Trophoblast cell (in vitro differentiated cells and primary cell): ENCODE results near the gene PPP1R36.

Experiments
- DNase-seq, 2 donors: peaks; one replicate each; pipeline ENCODE4 v3.0.0-alpha.2; 2016
- H2AFZ ChIP-seq: 2 replicates; pipeline ENCODE4 v1.6.1; 2013; ENCODE audit warnings: low read length, moderate library complexity, mild to moderate bottlenecking; ENCODE audit not compliant: insufficient read depth, poor library complexity
- H2AK5ac ChIP-seq: 2 replicates; pipeline ENCODE4 v1.6.1; 2013; ENCODE audit warnings: mild to moderate bottlenecking, low read length
- H2BK120ac ChIP-seq: 2 replicates; pipeline ENCODE4 v1.6.1; 2013; ENCODE audit warnings: low read length, mild to moderate bottlenecking, moderate library complexity; ENCODE audit not compliant: insufficient read depth, poor library complexity
- H2BK12ac ChIP-seq: 2 replicates; pipeline ENCODE4 v1.6.1; 2013; ENCODE audit warnings: mild to moderate bottlenecking, low read length, moderate library complexity
- H2BK5ac ChIP-seq: 2 replicates; pipeline ENCODE4 v1.6.1; 2013; ENCODE audit warnings: low read length, low read depth, moderate library complexity, mild to moderate bottlenecking; ENCODE audit not compliant: poor library complexity
- H3K14ac ChIP-seq: 2 replicates; pipeline ENCODE4 v1.6.1; 2013; ENCODE audit warnings: mild to moderate bottlenecking, low read length
- H3K18ac ChIP-seq: 2 replicates; pipeline ENCODE4 v1.6.1; 2013; ENCODE audit warnings: mild to moderate bottlenecking, low read length
- H3K23ac ChIP-seq: 2 replicates; pipeline ENCODE4 v1.6.1; 2013; ENCODE audit warnings: low read length
- H3K27ac ChIP-seq: 2 replicates; pipeline ENCODE4 v1.5.1; 2013; ENCODE audit warnings: low read depth, mild to moderate bottlenecking, inconsistent platforms, low read length, moderate library complexity
- H3K27me3 ChIP-seq: 2 replicates; pipeline ENCODE4 v1.6.1; 2013; ENCODE audit warnings: inconsistent platforms, mild to moderate bottlenecking, low read length, moderate library complexity; ENCODE audit not compliant: insufficient read depth
- H3K36me3 ChIP-seq, 2 experiments: 1 replicate in 1 of 2; 2 replicates in 1 of 2; pipeline ENCODE4 v1.6.1; 2013; ENCODE audit warnings: low read length in 2 of 2, mild to moderate bottlenecking in 2 of 2, moderate library complexity in 1 of 2; ENCODE audit not compliant: insufficient read depth in 2 of 2, control insufficient read depth in 1 of 2
- H3K4ac ChIP-seq: 2 replicates; pipeline ENCODE4 v1.6.1; 2013; ENCODE audit warnings: low read depth, mild to moderate bottlenecking, low read length, moderate library complexity
- H3K4me1 ChIP-seq, 2 experiments: 1 replicate in 1 of 2; 2 replicates in 1 of 2; pipeline ENCODE4 v1.6.1; 2013; ENCODE audit warnings: low read length in 2 of 2, mild to moderate bottlenecking in 2 of 2, moderate library complexity in 1 of 2; ENCODE audit not compliant: insufficient read depth in 2 of 2, control insufficient read depth in 1 of 2
- H3K4me2 ChIP-seq: 2 replicates; pipeline ENCODE4 v1.6.1; 2013; ENCODE audit warnings: inconsistent platforms, mild to moderate bottlenecking, low read length, moderate library complexity
- H3K4me3 ChIP-seq: 2 replicates; pipeline ENCODE4 v1.5.1; 2013; ENCODE audit warnings: mild to moderate bottlenecking, low read depth, low read length, inconsistent platforms
- H3K79me1 ChIP-seq: one replicate; pipeline ENCODE4 v1.6.1; 2013; ENCODE audit warnings: low read length
- H3K79me2 ChIP-seq: 2 replicates; pipeline ENCODE4 v1.6.1; 2013; ENCODE audit warnings: low read length, mild to moderate bottlenecking; ENCODE audit not compliant: control insufficient read depth, insufficient read depth, poor library complexity
- H3K9ac ChIP-seq: 2 replicates; pipeline ENCODE4 v1.6.1; 2013; ENCODE audit warnings: mild to moderate bottlenecking, low read length
- H3K9me3 ChIP-seq: 2 replicates; pipeline ENCODE4 v1.6.1; 2013; ENCODE audit warnings: low read depth, mild to moderate bottlenecking, control low read depth, inconsistent platforms, low read length; ENCODE audit not compliant: insufficient read depth
- H4K12ac ChIP-seq: 2 replicates; pipeline ENCODE4 v1.6.1; 2013; ENCODE audit warnings: low read depth, mild to moderate bottlenecking, low read length, moderate library complexity
- H4K8ac ChIP-seq: 2 replicates; pipeline ENCODE4 v1.6.1; 2013; ENCODE audit warnings: low read depth, mild to moderate bottlenecking, low read length, moderate library complexity
- H4K91ac ChIP-seq: one replicate; pipeline ENCODE4 v1.6.1; 2013; ENCODE audit warnings: low read depth, mild to moderate bottlenecking, low read length, moderate library complexity
- WGBS: extraction: QIAGEN DNeasy Blood & Tissue Kit; methylation state at CpG from one replicate; pipeline ENCODE4 v1.1.7; 2013; ENCODE audit warnings: missing lambda C conversion rate; ENCODE audit not compliant: insufficient read length, insufficient coverage; ENCODE audit errors: extremely low coverage; 5-methylcytosine and 5-hydroxymethylcytosine counted together

Gene PPP1R36

GRCh38 chr14:64504897-64505794 lies 44.6 kb upstream of the PPP1R36 start:
- Histone ChIP-seq H2BK5ac (peak overlapping the region; percentile 98), H4K91ac (peak overlapping the region; percentile 100), H3K4me2 (peak overlapping the region; percentile 99), H3K27me3 (no peaks in the 10 kb centered on the region), H3K9ac (peak overlapping the region; percentile 100), H3K27ac (peak overlapping the region; percentile 100), H3K79me1 (peaks cover 35% of the 10 kb centered on the region), H4K12ac (peak overlapping the region; percentile 97), H3K4me3 (peak overlapping the region; percentile 93), H3K79me2 (peaks cover 37% of the 10 kb centered on the region), H4K8ac (peak overlapping the region; percentile 95), H2AFZ (peak overlapping the region; percentile 82), H2BK120ac (peak overlapping the region; percentile 45), H2BK12ac (peak overlapping the region; percentile 55), H2AK5ac (peak overlapping the region; percentile 98), H3K18ac (peak overlapping the region; percentile 92), H3K4ac (peak overlapping the region; percentile 97), H3K4me1 (peaks cover 13 to 15% of the 10 kb centered on the region in 2 experiments), H3K9me3 (no peaks in the 10 kb centered on the region), H3K23ac (peak overlapping the region; percentile 37), H3K14ac (peak overlapping the region; percentile 98), H3K36me3 (no peaks in the 10 kb centered on the region)
- peak; percentile 83 to 87 for DNase-seq
- WGBS, result no CpG with 5 or more reads among the region's 68 CpGs

- peak overlapping the region; percentile 13 for H3K4ac ChIP-seq
- WGBS, result no CpG with 5 or more reads among the region's 3 CpGs
- peak overlapping the region; percentile 45 for H3K4me2 ChIP-seq
- no peak overlapping the region for H2BK120ac ChIP-seq
- H3K4me1 ChIP-seq, result peaks cover 10 to 15% of the 10 kb centered on the region in 2 experiments
- no peak overlapping the region for H3K9ac ChIP-seq
- no peak overlapping the region for H3K27ac ChIP-seq
- H3K14ac ChIP-seq, result no peak overlapping the region
- no peak overlapping the region for H2BK5ac ChIP-seq
- DNase-seq, result no peak
- no peaks in the 10 kb centered on the region for H3K27me3 ChIP-seq
- peaks cover 0 to 3% of the 10 kb centered on the region in 2 experiments for H3K36me3 ChIP-seq
- no peak overlapping the region for H2BK12ac ChIP-seq
- no peak overlapping the region for H4K91ac ChIP-seq
- H3K9me3 ChIP-seq, result no peaks in the 10 kb centered on the region
- no peak overlapping the region for H3K18ac ChIP-seq
- peaks cover 35% of the 10 kb centered on the region for H3K79me1 ChIP-seq
- peaks cover 41% of the 10 kb centered on the region for H3K79me2 ChIP-seq
- no peak overlapping the region for H4K12ac ChIP-seq
- no peak overlapping the region for H4K8ac ChIP-seq
- H3K23ac ChIP-seq, result no peak overlapping the region
- H2AK5ac ChIP-seq, result no peak overlapping the region
- no peak overlapping the region for H2AFZ ChIP-seq
- no peak overlapping the region for H3K4me3 ChIP-seq
These were observed 43.0 kb upstream of the PPP1R36 start for GRCh38 chr14:64506721-64507120.

GRCh38 chr14:64507376-64508156 lies 42.2 kb upstream of the PPP1R36 start:
- Histone ChIP-seq H3K9me3 (no peaks in the 10 kb centered on the region), H3K79me2 (peaks cover 40% of the 10 kb centered on the region), H4K12ac (no peak overlapping the region), H2AFZ (no peak overlapping the region), H2AK5ac (no peak overlapping the region), H2BK12ac (no peak overlapping the region), H3K23ac (no peak overlapping the region), H3K79me1 (peaks cover 32% of the 10 kb centered on the region), H4K91ac (no peak overlapping the region), H3K18ac (no peak overlapping the region), H3K4me1 (peaks cover 9 to 10% of the 10 kb centered on the region in 2 experiments), H3K27ac (no peak overlapping the region), H3K9ac (no peak overlapping the region), H4K8ac (no peak overlapping the region), H3K4me3 (no peak overlapping the region), H3K14ac (no peak overlapping the region), H2BK5ac (no peak overlapping the region), H3K4ac (peak overlapping the region; percentile 75), H3K27me3 (no peaks in the 10 kb centered on the region), H3K36me3 (peaks cover 0 to 4% of the 10 kb centered on the region in 2 experiments), H2BK120ac (no peak overlapping the region), H3K4me2 (peak overlapping the region; percentile 4)
- DNase-seq, result peak in 1 of 2 donors; percentile 15
- no CpG with 5 or more reads among the region's 4 CpGs for WGBS

- no peak overlapping the region for H2BK120ac ChIP-seq
- no peak overlapping the region for H4K12ac ChIP-seq
- H3K4me3 ChIP-seq, result no peak overlapping the region
- no peak overlapping the region for H2AK5ac ChIP-seq
- no peak overlapping the region for H2BK5ac ChIP-seq
- no CpG with 5 or more reads among the region's 1 CpG for WGBS
- peak overlapping the region; percentile 23 for H3K27ac ChIP-seq
- H3K9ac ChIP-seq, result no peak overlapping the region
- H3K14ac ChIP-seq, result no peak overlapping the region
- H3K4me2 ChIP-seq, result no peak overlapping the region
- no peak for DNase-seq
- H3K4me1 ChIP-seq, result peaks cover 6 to 9% of the 10 kb centered on the region in 2 experiments
- peaks cover 34% of the 10 kb centered on the region for H3K79me2 ChIP-seq
- H3K36me3 ChIP-seq, result peaks cover 0 to 4% of the 10 kb centered on the region in 2 experiments
- H3K9me3 ChIP-seq, result no peaks in the 10 kb centered on the region
- no peaks in the 10 kb centered on the region for H3K27me3 ChIP-seq
- no peak overlapping the region for H2BK12ac ChIP-seq
- no peak overlapping the region for H2AFZ ChIP-seq
- no peak overlapping the region for H4K8ac ChIP-seq
- H4K91ac ChIP-seq, result no peak overlapping the region
- peaks cover 25% of the 10 kb centered on the region for H3K79me1 ChIP-seq
- no peak overlapping the region for H3K23ac ChIP-seq
- no peak overlapping the region for H3K18ac ChIP-seq
- H3K4ac ChIP-seq, result peak overlapping the region; percentile 53
These were observed 41.5 kb upstream of the PPP1R36 start for GRCh38 chr14:64508215-64508776.
